CD14-positive monocyte (primary cell): ENCODE data around the gene KIAA0586. TPM values are rescaled to one million over a fixed set of nuclear protein-coding genes. Genes with fewer than 3 reads are reported as not detected.

ENCODE experiments used
- DNase-seq, 3 donors: peaks; one replicate each; pipeline ENCODE4 v3.0.0-alpha.2; 2011 to 2022
- H2AFZ ChIP-seq: 2 replicates; pipeline ENCODE4 v1.6.0; 2012; ENCODE audit warnings: mild to moderate bottlenecking, low read depth, low read length, inconsistent platforms; ENCODE audit not compliant: insufficient read depth, poor library complexity, severe bottlenecking
- H3K27ac ChIP-seq, 2 donors: 1 replicate in 1 of 2; 2 replicates in 1 of 2; pipeline ENCODE4 v1.5.1; 2012 to 2013; ENCODE audit warnings: low read length in 2 of 2, control low read depth in 1 of 2, inconsistent platforms in 1 of 2, low read depth in 1 of 2, mild to moderate bottlenecking in 1 of 2
- H3K27me3 ChIP-seq, 2 donors: one replicate each; pipeline versions ENCODE4 v1.6.0 to v1.6.1; 2011 to 2013; ENCODE audit warnings: low read length in 2 of 2; ENCODE audit not compliant: control insufficient read depth in 2 of 2, insufficient read depth in 2 of 2
- H3K36me3 ChIP-seq, 2 donors: replicated peaks in 1 of 2; 1 replicate in 1 of 2; 2 replicates in 1 of 2; pipeline versions ENCODE4 v1.5.1 to v1.6.1; 2012 to 2013; ENCODE audit warnings: low read length in 2 of 2, control low read depth in 1 of 2, inconsistent platforms in 1 of 2, mild to moderate bottlenecking in 1 of 2; ENCODE audit not compliant: insufficient read depth in 2 of 2, control insufficient read depth in 1 of 2
- H3K4me1 ChIP-seq, 2 donors: 1 replicate in 1 of 2; 2 replicates in 1 of 2; pipeline versions ENCODE4 v1.5.1 to v1.6.1; 2012 to 2013; ENCODE audit warnings: low read length in 2 of 2, control low read depth in 1 of 2, inconsistent platforms in 1 of 2, mild to moderate bottlenecking in 1 of 2, moderate library complexity in 1 of 2; ENCODE audit not compliant: insufficient read depth in 2 of 2, control insufficient read depth in 1 of 2
- H3K4me2 ChIP-seq: replicated peaks from 2 replicates; pipeline ENCODE3; 2012; ENCODE audit warnings: low read length, moderate library complexity, mild to moderate bottlenecking; ENCODE audit not compliant: poor library complexity, severe bottlenecking; ENCODE audit errors: extremely low read depth
- H3K4me3 ChIP-seq, 3 experiments: fragments of 200-600 bp in 1 of 3; sonication (generic) in 1 of 3; replicated peaks in 1 of 3; 1 replicate in 2 of 3; 2 replicates in 1 of 3; pipeline ENCODE4 v1.5.1; 2011 to 2013; ENCODE audit warnings: low read length in 3 of 3, mild to moderate bottlenecking in 3 of 3, control low read depth in 2 of 3, low read depth in 2 of 3, inconsistent platforms in 1 of 3, moderate library complexity in 1 of 3
- H3K79me2 ChIP-seq: 2 replicates; pipeline ENCODE4 v1.6.0; 2012; ENCODE audit warnings: mild to moderate bottlenecking, control low read depth, inconsistent platforms, low read length, moderate library complexity; ENCODE audit not compliant: insufficient read depth
- H3K9ac ChIP-seq: 2 replicates; pipeline ENCODE4 v1.6.0; 2017; ENCODE audit warnings: low read length, mild to moderate bottlenecking; ENCODE audit not compliant: insufficient read depth, poor library complexity, severe bottlenecking
- H3K9me3 ChIP-seq, 2 donors: replicated peaks in 1 of 2; 1 replicate in 1 of 2; 2 replicates in 1 of 2; pipeline versions ENCODE4 v1.5.1 to v1.6.1; 2012 to 2013; ENCODE audit warnings: low read length in 2 of 2, control low read depth in 1 of 2; ENCODE audit not compliant: control insufficient read depth in 1 of 2, insufficient read depth in 1 of 2
- H4K20me1 ChIP-seq: 2 replicates; pipeline ENCODE4 v1.6.0; 2012; ENCODE audit warnings: mild to moderate bottlenecking, low read length, control low read depth, moderate library complexity; ENCODE audit not compliant: insufficient read depth
- H3K27ac Mint-ChIP-seq, 7 donors: one replicate each; pipeline ENCODE4 v1.8.0; 2020; ENCODE audit warnings: mild to moderate bottlenecking in 7 of 7, mixed read lengths in 7 of 7, moderate library complexity in 6 of 7, inconsistent platforms in 2 of 7
- H3K27me3 Mint-ChIP-seq, 3 donors: one replicate each; pipeline ENCODE4 v1.8.0; 2021 to 2022; ENCODE audit warnings: low read depth in 3 of 3, mild to moderate bottlenecking in 3 of 3, mixed read lengths in 3 of 3, moderate library complexity in 3 of 3, inconsistent platforms in 1 of 3
- H3K36me3 Mint-ChIP-seq, 2 donors: one replicate each; pipeline ENCODE4 v1.8.0; 2020; ENCODE audit warnings: mixed read lengths in 2 of 2, inconsistent platforms in 1 of 2, mild to moderate bottlenecking in 1 of 2
- H3K4me1 Mint-ChIP-seq: one replicate; pipeline ENCODE4 v1.8.0; 2020; ENCODE audit warnings: mild to moderate bottlenecking, mixed read lengths
- H3K4me3 Mint-ChIP-seq, 2 donors: one replicate each; pipeline ENCODE4 v1.8.0; 2020; ENCODE audit warnings: mild to moderate bottlenecking in 2 of 2, mixed read lengths in 2 of 2, moderate library complexity in 1 of 2
- H3K9me3 Mint-ChIP-seq, 7 donors: one replicate each; pipeline ENCODE4 v1.8.0; 2020 to 2022; ENCODE audit warnings: mixed read lengths in 7 of 7, mild to moderate bottlenecking in 6 of 7, moderate library complexity in 6 of 7, inconsistent platforms in 2 of 7
- WGBS: methylation state at CpG from one replicate; pipeline ENCODE4 v1.1.5; 2013; ENCODE audit warnings: missing lambda C conversion rate; ENCODE audit not compliant: insufficient coverage; 5-methylcytosine and 5-hydroxymethylcytosine counted together
- intact Hi-C, 2 donors: fragments of 100-400 bp; cut with micrococcal nuclease; formaldehyde crosslinking; loops; one replicate each; pipeline versions ENCODE4 v1.15.0 to v1.15.1; 2023
- polyA plus RNA-seq, 3 donors: library from polyadenylated mRNA; depleted of rRNA in 1 of 3; unstranded in 2 of 3; stranded (reverse) in 1 of 3; fragments of 300-500 nt in 2 of 3; fragments of >200 nt in 1 of 3; fragmentation: Illumina TruSeq in 2 of 3; gene quantifications; 1 replicate in 2 of 3; 2 replicates in 1 of 3; pipeline ENCODE4 v1.2.3, GENCODE V29; 2012 to 2021
- TF ChIP-seq, protein P1 (sequence below): fragments of 200-600 bp; IDR thresholded peaks from one replicate; pipeline ENCODE4 v1.8.0; 2022; ENCODE audit warnings: antibody characterized with exemption, mild to moderate bottlenecking

KIAA0586 gene
- polyA plus RNA-seq, 3 donors: 3.4 to 7.5 (median 4.4) TPM

DNA sequence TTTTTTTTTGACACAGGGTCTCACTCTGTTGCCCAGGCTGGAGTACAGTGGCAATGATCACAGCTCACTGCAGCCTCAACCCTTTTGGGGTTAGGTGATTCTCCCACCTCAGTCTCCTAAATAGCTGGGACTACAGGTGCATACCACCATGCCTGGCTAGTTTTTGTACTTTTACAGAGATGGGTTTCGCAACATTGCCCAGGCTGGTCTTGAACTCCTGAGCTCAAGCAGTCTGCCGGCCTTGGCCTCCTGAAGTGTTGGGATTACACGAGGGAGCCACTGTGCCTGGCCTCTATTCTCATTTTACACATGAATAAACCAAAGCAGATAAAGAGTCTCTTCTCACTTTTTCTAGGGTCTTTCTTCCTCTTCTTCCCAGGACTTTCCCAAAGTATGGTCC lies 28.6 kb upstream of the KIAA0586 start:
- Histone ChIP-seq H3K9me3 (no peaks in the 10 kb centered on the region), H3K79me2 (no peaks in the 10 kb centered on the region), H3K4me2 (no peak overlapping the region), H2AFZ (no peak overlapping the region), H4K20me1 (no peaks in the 10 kb centered on the region), H3K4me1 (peaks cover 12 to 18% of the 10 kb centered on the region in 2 donors), H3K27ac (no peak overlapping the region), H3K4me3 (no peak overlapping the region), H3K27me3 (no peaks in the 10 kb centered on the region), H3K36me3 (no peaks in the 10 kb centered on the region), H3K9ac (no peak overlapping the region)
- peaks cover 0 to 7% (median 2%) of the 10 kb centered on the region in 3 donors for H3K27me3 Mint-ChIP-seq
- H3K36me3 Mint-ChIP-seq: peaks cover 2 to 6% of the 10 kb centered on the region in 2 donors
- no peak overlapping the region for H3K27ac Mint-ChIP-seq
- peaks cover 11% of the 10 kb centered on the region for H3K4me1 Mint-ChIP-seq
- no peak for DNase-seq
- intact Hi-C loops: no loop called here
- H3K9me3 Mint-ChIP-seq: no peaks in the 10 kb centered on the region
- no peak overlapping the region for H3K4me3 Mint-ChIP-seq
- TF ChIP-seq, protein P1, sequence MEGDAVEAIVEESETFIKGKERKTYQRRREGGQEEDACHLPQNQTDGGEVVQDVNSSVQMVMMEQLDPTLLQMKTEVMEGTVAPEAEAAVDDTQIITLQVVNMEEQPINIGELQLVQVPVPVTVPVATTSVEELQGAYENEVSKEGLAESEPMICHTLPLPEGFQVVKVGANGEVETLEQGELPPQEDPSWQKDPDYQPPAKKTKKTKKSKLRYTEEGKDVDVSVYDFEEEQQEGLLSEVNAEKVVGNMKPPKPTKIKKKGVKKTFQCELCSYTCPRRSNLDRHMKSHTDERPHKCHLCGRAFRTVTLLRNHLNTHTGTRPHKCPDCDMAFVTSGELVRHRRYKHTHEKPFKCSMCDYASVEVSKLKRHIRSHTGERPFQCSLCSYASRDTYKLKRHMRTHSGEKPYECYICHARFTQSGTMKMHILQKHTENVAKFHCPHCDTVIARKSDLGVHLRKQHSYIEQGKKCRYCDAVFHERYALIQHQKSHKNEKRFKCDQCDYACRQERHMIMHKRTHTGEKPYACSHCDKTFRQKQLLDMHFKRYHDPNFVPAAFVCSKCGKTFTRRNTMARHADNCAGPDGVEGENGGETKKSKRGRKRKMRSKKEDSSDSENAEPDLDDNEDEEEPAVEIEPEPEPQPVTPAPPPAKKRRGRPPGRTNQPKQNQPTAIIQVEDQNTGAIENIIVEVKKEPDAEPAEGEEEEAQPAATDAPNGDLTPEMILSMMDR: no peak
- 100% methylated on average over 1 of the region's 3 CpGs for WGBS

DNA sequence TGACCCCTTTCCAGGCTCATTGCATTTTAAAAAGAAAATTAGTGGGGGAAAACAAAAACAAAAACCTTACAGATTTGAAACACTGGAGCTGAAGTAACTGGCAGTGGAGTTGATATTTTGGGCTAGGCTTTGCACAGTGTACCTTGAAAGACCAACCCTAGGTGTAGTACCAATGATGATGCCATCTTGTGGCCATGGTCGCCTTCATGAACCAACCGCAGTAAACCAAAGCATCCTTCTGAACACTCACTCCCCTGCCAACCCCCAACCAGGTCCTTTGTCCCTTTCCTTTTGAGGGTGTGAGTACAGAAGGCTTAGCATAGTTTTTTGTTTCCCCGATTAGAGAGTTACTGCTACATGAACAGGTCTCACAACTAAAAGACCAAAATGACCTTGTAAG lies 25.9 kb upstream of the KIAA0586 start:
- Mint-ChIP-seq H3K27me3 (peaks cover 0 to 2% (median 0%) of the 10 kb centered on the region in 3 donors), H3K9me3 (no peaks in the 10 kb centered on the region), H3K36me3 (peaks cover 2 to 6% of the 10 kb centered on the region in 2 donors), H3K27ac (no peak overlapping the region), H3K4me3 (no peak overlapping the region), H3K4me1 (peaks cover 2% of the 10 kb centered on the region)
- WGBS: 100% methylated on average over 1 of the region's 3 CpGs
- no peak overlapping the region for H2AFZ ChIP-seq
- no peak overlapping the region for H3K27ac ChIP-seq
- no peak overlapping the region for H3K4me3 ChIP-seq
- intact Hi-C loops: no loop called here
- DNase-seq: no peak
- H3K79me2 ChIP-seq: no peaks in the 10 kb centered on the region
- H3K36me3 ChIP-seq: no peaks in the 10 kb centered on the region
- no peak overlapping the region for H3K4me2 ChIP-seq
- no peaks in the 10 kb centered on the region for H3K27me3 ChIP-seq
- H3K9ac ChIP-seq: no peak overlapping the region
- peaks cover 2 to 5% of the 10 kb centered on the region in 2 donors for H3K4me1 ChIP-seq
- no peaks in the 10 kb centered on the region for H3K9me3 ChIP-seq
- no peaks in the 10 kb centered on the region for H4K20me1 ChIP-seq
- TF ChIP-seq, protein P1: no peak
